Adipocyte (in vitro differentiated cells): ENCODE data around the gene KCNG2.

Experiments
- DNase-seq: peaks from one replicate; pipeline ENCODE4 v3.0.0-alpha.2; 2015; ENCODE audit warnings: low read depth
- H3K27me3 ChIP-seq: replicated peaks from 2 replicates; pipeline ENCODE4 v1.7.0; 2013; ENCODE audit warnings: mild to moderate bottlenecking, low read length, moderate library complexity; ENCODE audit not compliant: control insufficient read depth, insufficient read depth
- H3K36me3 ChIP-seq: 2 replicates; pipeline ENCODE4 v1.7.0; 2013; ENCODE audit warnings: low read length, mild to moderate bottlenecking, moderate library complexity; ENCODE audit not compliant: control insufficient read depth, insufficient read depth, severe bottlenecking
- H3K4me1 ChIP-seq: 2 replicates; pipeline ENCODE4 v1.7.0; 2013; ENCODE audit warnings: mild to moderate bottlenecking, low read length, moderate library complexity; ENCODE audit not compliant: control insufficient read depth, insufficient read depth
- H3K4me3 ChIP-seq: 2 replicates; pipeline ENCODE4 v1.7.0; 2013; ENCODE audit warnings: mild to moderate bottlenecking, low read length, moderate library complexity
- H3K9ac ChIP-seq: 2 replicates; pipeline ENCODE4 v1.7.0; 2013; ENCODE audit warnings: mild to moderate bottlenecking, low read length, moderate library complexity
- H3K9me3 ChIP-seq: 2 replicates; pipeline ENCODE4 v1.7.0; 2013; ENCODE audit warnings: mild to moderate bottlenecking, low read length, moderate library complexity; ENCODE audit not compliant: control insufficient read depth

Gene KCNG2

GRCh38 chr18:79779700-79780190 is 18.0 kb upstream of the KCNG2 start:
- H3K36me3 ChIP-seq: no peaks in the 10 kb centered on the region
- H3K9me3 ChIP-seq: peaks cover 7% of the 10 kb centered on the region
- no peak overlapping the region for H3K4me3 ChIP-seq
- no peaks in the 10 kb centered on the region for H3K4me1 ChIP-seq
- no peak for DNase-seq
- peaks cover 51% of the 10 kb centered on the region for H3K27me3 ChIP-seq
- H3K9ac ChIP-seq: no peak overlapping the region

DNA sequence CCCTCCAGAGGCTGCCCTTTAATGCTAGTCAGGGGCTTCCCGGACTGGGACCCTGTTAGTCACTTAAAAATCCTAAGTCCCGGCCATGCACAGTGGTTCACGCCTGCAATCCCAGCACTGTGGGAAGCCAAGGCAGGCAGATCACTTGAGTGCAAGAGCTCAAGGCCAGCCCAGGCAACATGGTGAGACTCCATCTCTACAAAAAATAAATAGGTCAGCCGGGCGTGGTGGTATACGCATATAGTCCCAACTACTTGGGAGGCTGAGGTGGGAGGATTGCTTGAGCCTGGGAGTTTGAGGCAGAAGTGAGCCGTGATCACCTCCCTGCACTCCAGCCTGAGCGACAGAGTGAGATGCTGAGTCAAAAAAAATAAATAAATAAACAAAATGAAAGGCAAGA is 17.2 kb upstream of the KCNG2 start:
- Histone ChIP-seq H3K4me3 (no peak overlapping the region), H3K9me3 (peaks cover 7% of the 10 kb centered on the region), H3K36me3 (no peaks in the 10 kb centered on the region), H3K9ac (no peak overlapping the region), H3K4me1 (peaks cover 8% of the 10 kb centered on the region), H3K27me3 (peaks cover 50% of the 10 kb centered on the region)
- no peak for DNase-seq

GRCh38 chr18:79781331-79781941 is 16.3 kb upstream of the KCNG2 start:
- Histone ChIP-seq H3K36me3 (no peaks in the 10 kb centered on the region), H3K9me3 (peaks cover 7% of the 10 kb centered on the region), H3K4me3 (no peak overlapping the region), H3K27me3 (peaks cover 46% of the 10 kb centered on the region), H3K4me1 (peaks cover 9% of the 10 kb centered on the region), H3K9ac (no peak overlapping the region)
- DNase-seq: no peak

DNA sequence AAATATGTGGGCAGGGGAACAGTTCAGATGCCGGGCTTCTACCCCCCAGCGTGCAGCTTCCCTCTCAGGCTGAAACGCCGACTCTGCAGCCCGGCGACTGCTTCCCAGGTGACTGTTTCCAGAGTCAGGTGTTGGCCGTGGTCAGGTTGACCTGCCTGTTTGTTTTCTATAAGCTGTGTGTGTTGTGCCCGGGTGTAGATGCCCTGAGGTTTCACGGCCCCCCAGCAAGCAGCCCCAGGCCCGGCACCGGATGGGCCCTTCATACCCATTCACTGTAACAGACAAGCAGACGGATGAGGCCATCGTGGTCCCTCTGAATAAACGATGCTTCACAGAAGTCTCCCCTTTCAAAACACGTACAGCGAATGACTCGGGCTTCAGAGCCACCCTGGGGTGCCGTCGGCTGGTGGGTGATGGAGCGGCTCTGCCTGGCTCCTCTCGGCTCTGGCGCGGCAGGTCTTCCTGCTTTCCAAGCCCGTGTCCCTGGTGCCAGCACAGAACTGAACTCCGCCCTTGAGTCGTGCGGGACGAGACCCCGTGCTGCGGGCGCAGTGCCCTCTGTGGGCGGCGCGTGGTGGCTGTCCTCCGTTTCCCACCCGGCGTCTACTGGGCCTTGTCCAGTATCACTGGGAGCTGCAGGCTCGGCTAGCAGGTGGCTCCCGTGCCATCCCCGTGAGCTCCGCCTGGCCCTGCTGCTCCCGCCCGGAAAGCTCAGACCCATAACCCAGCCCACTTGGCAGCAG is 15.0 kb upstream of the KCNG2 start:
- H3K4me1 ChIP-seq: peaks cover 17% of the 10 kb centered on the region
- no peak overlapping the region for H3K9ac ChIP-seq
- H3K4me3 ChIP-seq: no peak overlapping the region
- H3K36me3 ChIP-seq: no peaks in the 10 kb centered on the region
- no peaks in the 10 kb centered on the region for H3K9me3 ChIP-seq
- H3K27me3 ChIP-seq: peaks cover 45% of the 10 kb centered on the region
- DNase-seq: no peak

GRCh38 chr18:79784071-79784913 is 13.4 kb upstream of the KCNG2 start:
- H3K9ac ChIP-seq: no peak overlapping the region
- peaks cover 44% of the 10 kb centered on the region for H3K27me3 ChIP-seq
- DNase-seq: no peak
- H3K4me3 ChIP-seq: no peak overlapping the region
- no peaks in the 10 kb centered on the region for H3K9me3 ChIP-seq
- no peaks in the 10 kb centered on the region for H3K36me3 ChIP-seq
- H3K4me1 ChIP-seq: peaks cover 17% of the 10 kb centered on the region

DNA sequence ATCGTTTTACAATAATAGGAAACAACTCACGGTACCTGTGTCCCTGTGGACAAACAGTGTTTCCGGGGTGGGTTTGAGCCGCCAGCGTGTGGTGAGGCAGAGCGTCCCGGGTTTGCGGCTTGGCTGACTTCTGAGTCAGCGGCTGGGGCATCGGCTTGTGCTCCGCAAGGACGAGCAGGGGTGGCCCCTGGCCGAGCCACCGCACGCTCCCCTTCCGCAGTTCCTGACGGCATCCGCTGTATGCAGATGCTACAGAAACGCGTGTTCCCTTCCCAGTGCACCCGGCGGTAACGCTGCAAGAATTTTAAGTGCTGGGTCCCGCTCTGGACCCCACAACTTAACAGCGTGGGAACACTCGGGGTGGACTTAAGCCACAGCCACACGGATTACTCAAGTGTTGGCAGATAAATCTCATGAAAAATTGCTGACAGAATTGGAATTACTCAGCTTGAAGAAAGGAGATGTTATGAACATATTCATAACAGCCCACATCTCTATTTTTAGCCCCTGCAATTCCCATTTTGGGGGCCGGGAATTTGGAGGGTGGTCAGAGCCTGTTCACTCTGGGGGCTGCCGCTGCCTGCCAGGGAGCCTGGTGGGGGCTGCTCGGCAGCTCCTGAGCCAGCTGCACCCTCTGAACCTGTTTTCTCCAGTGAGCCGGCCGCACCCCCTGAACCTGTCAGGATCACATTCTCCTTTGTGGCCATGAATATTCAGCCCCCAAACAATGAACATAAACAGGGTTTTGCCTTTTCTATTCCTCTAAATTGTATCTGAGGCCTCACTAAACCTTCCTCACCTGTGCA is 12.6 kb upstream of the KCNG2 start:
- Histone ChIP-seq H3K4me3 (no peak overlapping the region), H3K27me3 (peaks cover 42% of the 10 kb centered on the region), H3K9ac (no peak overlapping the region), H3K4me1 (peaks cover 17% of the 10 kb centered on the region), H3K9me3 (no peaks in the 10 kb centered on the region), H3K36me3 (no peaks in the 10 kb centered on the region)
- no peak for DNase-seq

- Histone ChIP-seq H3K9ac (no peak overlapping the region), H3K9me3 (no peaks in the 10 kb centered on the region), H3K27me3 (peaks cover 42% of the 10 kb centered on the region), H3K4me1 (peaks cover 19% of the 10 kb centered on the region), H3K4me3 (no peak overlapping the region), H3K36me3 (no peaks in the 10 kb centered on the region)
- no peak for DNase-seq
Measured at GRCh38 chr18:79785831-79786230, 11.9 kb upstream of the KCNG2 start.

- no peak overlapping the region for H3K4me3 ChIP-seq
- no peaks in the 10 kb centered on the region for H3K9me3 ChIP-seq
- no peaks in the 10 kb centered on the region for H3K36me3 ChIP-seq
- H3K9ac ChIP-seq: no peak overlapping the region
- peaks cover 24% of the 10 kb centered on the region for H3K4me1 ChIP-seq
- DNase-seq: no peak
- H3K27me3 ChIP-seq: peaks cover 42% of the 10 kb centered on the region
Measured at GRCh38 chr18:79786304-79786703, 11.4 kb upstream of the KCNG2 start.

DNA sequence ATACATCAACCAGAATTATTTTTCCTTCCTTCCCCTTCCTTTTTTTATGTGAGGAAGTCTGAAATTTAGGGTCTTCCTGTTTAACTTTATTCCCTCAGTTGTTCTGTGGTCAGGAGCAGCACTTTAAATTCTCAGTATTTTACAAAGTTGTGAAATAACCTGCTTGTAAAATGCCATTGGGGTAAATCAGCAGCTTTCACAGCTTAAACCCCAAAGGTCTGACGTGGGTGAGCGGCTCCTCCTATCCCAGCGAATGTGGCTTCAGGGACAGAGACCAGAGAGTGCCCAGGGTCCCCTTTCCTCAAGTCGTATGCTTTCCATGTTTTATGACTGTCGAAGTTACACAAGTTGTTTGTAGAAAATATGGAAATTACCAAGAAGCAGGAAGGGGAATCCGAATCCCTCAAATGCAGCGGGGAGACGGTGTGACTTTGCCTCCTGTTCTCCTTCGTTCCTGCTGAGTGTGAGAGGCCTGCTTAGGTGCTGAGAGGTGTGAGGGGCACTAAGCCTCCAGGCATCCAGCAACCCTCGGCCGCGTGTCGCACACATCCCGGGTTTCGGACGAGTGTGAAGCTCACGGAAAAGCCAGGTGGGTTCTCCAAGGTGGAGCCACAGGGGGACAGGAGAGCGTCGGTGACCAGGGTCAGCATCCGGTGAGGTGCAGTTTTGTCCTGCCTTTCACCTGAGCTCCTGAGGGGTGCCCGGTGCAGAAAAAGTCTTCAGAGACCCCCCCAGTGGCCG is 10.8 kb upstream of the KCNG2 start:
- H3K27me3 ChIP-seq: peaks cover 42% of the 10 kb centered on the region
- H3K4me1 ChIP-seq: peaks cover 30% of the 10 kb centered on the region
- DNase-seq: peak; percentile 44
- H3K36me3 ChIP-seq: no peaks in the 10 kb centered on the region
- H3K9ac ChIP-seq: no peak overlapping the region
- H3K9me3 ChIP-seq: no peaks in the 10 kb centered on the region
- H3K4me3 ChIP-seq: no peak overlapping the region

GRCh38 chr18:79787527-79787864 is 10.2 kb upstream of the KCNG2 start:
- Histone ChIP-seq H3K9ac (no peak overlapping the region), H3K27me3 (peaks cover 42% of the 10 kb centered on the region), H3K4me3 (no peak overlapping the region), H3K4me1 (peaks cover 35% of the 10 kb centered on the region), H3K9me3 (no peaks in the 10 kb centered on the region), H3K36me3 (no peaks in the 10 kb centered on the region)
- no peak for DNase-seq
